ENCODE results near the gene ELOVL6. TPM values are rescaled to one million over a fixed set of nuclear protein-coding genes. Genes with fewer than 3 reads are reported as not detected.

ELOVL6 gene
- polyA plus RNA-seq, 6 donors from 2014 or later, result not detected

- Mint-ChIP-seq H3K27me3 (peaks cover 52 to 72% (median 53%) of the 10 kb centered on the region in 3 donors), H3K27ac (no peak overlapping the region), H3K4me1 (peaks cover 6 to 9% (median 6%) of the 10 kb centered on the region in 3 donors), H3K9me3 (peaks cover 0 to 9% (median 0%) of the 10 kb centered on the region in 7 donors), H3K4me3 (no peak overlapping the region), H3K36me3 (peaks cover 0 to 3% of the 10 kb centered on the region in 2 donors)
- DNase-seq (peak; percentile 8), ATAC-seq (ENCODE audit: low read depth in 2 of 2) (peak in 1 of 2 donors; percentile 46)
These were observed 165.8 kb downstream of the ELOVL6 start for GRCh38 chr4:110032603-110033002.

DNA sequence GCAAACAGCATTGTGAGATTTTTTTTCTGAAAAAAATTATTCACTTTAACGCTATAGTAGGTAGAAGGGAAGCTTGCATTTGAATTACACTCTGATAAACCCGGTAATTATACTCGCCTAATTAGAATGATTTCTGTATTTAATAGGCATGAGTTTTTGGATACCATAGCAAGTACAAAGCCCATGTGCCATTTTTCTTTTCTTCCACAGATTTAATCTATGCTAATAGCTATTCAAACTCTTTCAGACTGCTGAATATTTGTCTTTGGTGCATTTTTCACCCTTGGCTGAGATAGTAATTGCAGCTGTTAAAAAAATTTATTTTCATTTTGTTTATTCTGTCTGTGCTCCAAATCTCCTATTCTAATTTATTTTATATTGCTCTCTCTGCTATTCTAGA lies 172.7 kb downstream of the ELOVL6 start:
- no peak overlapping the region for H3K27ac Mint-ChIP-seq
- H3K4me3 Mint-ChIP-seq, result no peak overlapping the region
- no peaks in the 10 kb centered on the region for H3K4me1 Mint-ChIP-seq
- H3K27me3 Mint-ChIP-seq, result peaks cover 11 to 19% (median 12%) of the 10 kb centered on the region in 3 donors
- no peaks in the 10 kb centered on the region for H3K36me3 Mint-ChIP-seq
- ATAC-seq (ENCODE audit: low read depth in 2 of 2) (no peak), DNase-seq (no peak)
- peaks cover 0 to 4% (median 2%) of the 10 kb centered on the region in 7 donors for H3K9me3 Mint-ChIP-seq

DNA sequence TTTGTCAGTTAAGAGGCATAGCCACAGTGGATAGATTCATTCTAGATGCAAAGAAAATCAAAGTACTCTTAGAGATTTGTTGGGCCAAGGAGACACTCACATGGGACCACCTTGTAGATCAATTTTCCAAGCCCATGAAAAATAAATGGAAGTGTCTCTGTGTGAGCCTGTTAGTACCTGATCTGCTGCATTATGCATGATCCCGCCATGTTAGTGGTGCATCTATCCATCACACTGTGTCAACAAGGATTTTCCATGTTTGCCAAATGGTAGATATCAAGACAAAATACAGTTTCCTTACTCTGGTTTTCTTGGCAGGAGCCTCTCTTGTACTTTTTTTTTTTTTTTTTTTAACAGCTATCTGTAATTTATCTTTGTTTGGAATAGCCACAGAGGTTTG lies 173.4 kb downstream of the ELOVL6 start:
- Mint-ChIP-seq H3K27me3 (peaks cover 5 to 13% (median 9%) of the 10 kb centered on the region in 3 donors), H3K36me3 (no peaks in the 10 kb centered on the region), H3K9me3 (peaks cover 0 to 4% (median 0%) of the 10 kb centered on the region in 7 donors), H3K4me3 (no peak overlapping the region), H3K27ac (no peak overlapping the region), H3K4me1 (peaks cover 0 to 3% (median 0%) of the 10 kb centered on the region in 3 donors)
- DNase-seq (no peak), ATAC-seq (ENCODE audit: low read depth in 2 of 2) (no peak)

GRCh38 chr4:110022457-110022856 lies 176.0 kb downstream of the ELOVL6 start:
- H3K27me3 Mint-ChIP-seq, result no peaks in the 10 kb centered on the region
- no peak for DNase-seq
- H3K4me1 Mint-ChIP-seq, result peaks cover 0 to 8% (median 0%) of the 10 kb centered on the region in 3 donors
- ATAC-seq (ENCODE audit: low read depth in 2 of 2), result no peak
- H3K9me3 Mint-ChIP-seq, result peaks cover 0 to 4% (median under 1%) of the 10 kb centered on the region in 7 donors
- no peak overlapping the region for H3K4me3 Mint-ChIP-seq
- H3K36me3 Mint-ChIP-seq, result no peaks in the 10 kb centered on the region
- H3K27ac Mint-ChIP-seq, result no peak overlapping the region

DNA sequence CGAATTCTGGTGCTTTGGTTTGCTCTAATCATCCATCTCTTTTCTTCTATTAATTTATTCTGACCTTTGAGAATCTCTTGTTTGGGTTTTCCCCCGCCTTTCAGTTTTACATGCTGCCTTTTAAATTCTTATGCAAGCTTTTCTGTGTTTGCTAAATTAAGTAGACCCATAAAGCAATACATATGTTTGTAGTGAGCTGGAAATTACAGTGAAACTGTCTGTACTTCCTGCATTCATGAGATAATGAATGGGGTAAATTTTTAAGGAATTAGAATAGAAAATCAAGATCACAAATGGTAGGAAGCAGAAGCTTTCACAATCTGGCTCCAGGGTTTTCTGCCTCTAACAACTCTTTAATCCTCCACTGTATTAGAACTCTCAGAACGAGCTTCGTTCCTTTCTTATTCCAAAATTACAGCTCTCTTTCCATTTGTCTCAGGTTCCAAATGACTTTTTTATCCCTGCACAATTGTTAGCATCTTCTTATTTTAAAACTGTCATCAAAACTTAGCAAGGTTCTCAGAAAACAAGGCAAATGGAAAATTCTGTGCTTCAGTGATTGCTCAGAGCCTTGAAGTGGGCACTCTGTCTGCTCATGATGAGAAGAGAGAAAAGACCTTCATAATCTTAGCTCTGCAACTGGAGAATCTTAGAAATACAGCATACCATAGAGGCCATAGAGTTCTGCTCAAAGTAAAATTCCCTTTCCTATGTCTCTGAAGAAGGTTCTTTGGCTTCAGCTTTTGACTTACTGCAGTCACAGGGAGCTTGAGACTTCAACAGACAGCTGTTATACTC lies 177.6 kb downstream of the ELOVL6 start:
- Mint-ChIP-seq H3K4me1 (peaks cover 0 to 8% (median 0%) of the 10 kb centered on the region in 3 donors), H3K4me3 (no peak overlapping the region), H3K27ac (no peak overlapping the region), H3K27me3 (no peaks in the 10 kb centered on the region), H3K36me3 (peaks cover 0 to 6% of the 10 kb centered on the region in 2 donors), H3K9me3 (peaks cover 0 to 11% (median 7%) of the 10 kb centered on the region in 7 donors)
- DNase-seq (no peak), ATAC-seq (ENCODE audit: low read depth in 2 of 2) (no peak)

GRCh38 chr4:110020139-110020538 lies 178.3 kb downstream of the ELOVL6 start:
- Mint-ChIP-seq H3K27ac (no peak overlapping the region), H3K4me1 (peaks cover 0 to 8% (median 0%) of the 10 kb centered on the region in 3 donors), H3K4me3 (no peak overlapping the region), H3K27me3 (no peaks in the 10 kb centered on the region), H3K36me3 (peaks cover 0 to 6% of the 10 kb centered on the region in 2 donors), H3K9me3 (peaks cover 0 to 11% (median 7%) of the 10 kb centered on the region in 7 donors)
- no peak for DNase-seq
- no peak for ATAC-seq (ENCODE audit: low read depth in 2 of 2)

GRCh38 chr4:110019153-110019552 lies 179.3 kb downstream of the ELOVL6 start:
- peaks cover 0 to 8% (median 0%) of the 10 kb centered on the region in 3 donors for H3K4me1 Mint-ChIP-seq
- H3K27me3 Mint-ChIP-seq, result no peaks in the 10 kb centered on the region
- peaks cover 0 to 6% of the 10 kb centered on the region in 2 donors for H3K36me3 Mint-ChIP-seq
- no peak overlapping the region for H3K27ac Mint-ChIP-seq
- peaks cover 0 to 11% (median 7%) of the 10 kb centered on the region in 7 donors for H3K9me3 Mint-ChIP-seq
- H3K4me3 Mint-ChIP-seq, result no peak overlapping the region
- DNase-seq (no peak), ATAC-seq (ENCODE audit: low read depth in 2 of 2) (no peak)

DNA sequence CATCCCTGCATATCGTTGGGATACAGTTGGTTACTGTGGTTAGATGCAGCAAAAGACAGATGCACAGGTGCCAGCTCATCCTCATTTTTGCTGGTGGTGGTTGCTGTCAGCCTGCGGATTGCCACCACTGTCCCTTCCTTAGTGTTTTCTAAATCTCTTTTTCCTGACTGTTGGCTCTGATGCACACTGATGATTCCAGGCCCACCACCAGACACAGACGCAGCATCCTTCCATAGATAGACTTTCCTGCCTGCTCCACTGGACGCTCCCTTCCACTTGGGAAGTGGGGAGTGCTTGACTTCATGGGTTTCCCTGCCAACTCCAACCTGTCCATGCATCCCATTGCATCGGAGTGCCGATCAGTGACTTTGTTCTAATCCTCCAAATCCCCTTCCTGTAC lies 184.2 kb downstream of the ELOVL6 start:
- ATAC-seq (ENCODE audit: low read depth in 2 of 2) (no peak), DNase-seq (no peak)
- Mint-ChIP-seq H3K27me3 (peaks cover 0 to 6% (median 0%) of the 10 kb centered on the region in 3 donors), H3K4me3 (no peak overlapping the region), H3K36me3 (peaks cover 0 to 6% of the 10 kb centered on the region in 2 donors), H3K27ac (no peak overlapping the region), H3K9me3 (peaks cover 0 to 11% (median 6%) of the 10 kb centered on the region in 7 donors), H3K4me1 (no peaks in the 10 kb centered on the region)

- Mint-ChIP-seq H3K27me3 (peaks cover 0 to 6% (median 0%) of the 10 kb centered on the region in 3 donors), H3K4me1 (no peaks in the 10 kb centered on the region), H3K9me3 (peaks cover 0 to 11% (median 6%) of the 10 kb centered on the region in 7 donors), H3K36me3 (peaks cover 0 to 6% of the 10 kb centered on the region in 2 donors), H3K4me3 (no peak overlapping the region), H3K27ac (no peak overlapping the region)
- no peak for DNase-seq
- no peak for ATAC-seq (ENCODE audit: low read depth in 2 of 2)
These were observed 185.5 kb downstream of the ELOVL6 start for GRCh38 chr4:110012917-110013316.

DNA sequence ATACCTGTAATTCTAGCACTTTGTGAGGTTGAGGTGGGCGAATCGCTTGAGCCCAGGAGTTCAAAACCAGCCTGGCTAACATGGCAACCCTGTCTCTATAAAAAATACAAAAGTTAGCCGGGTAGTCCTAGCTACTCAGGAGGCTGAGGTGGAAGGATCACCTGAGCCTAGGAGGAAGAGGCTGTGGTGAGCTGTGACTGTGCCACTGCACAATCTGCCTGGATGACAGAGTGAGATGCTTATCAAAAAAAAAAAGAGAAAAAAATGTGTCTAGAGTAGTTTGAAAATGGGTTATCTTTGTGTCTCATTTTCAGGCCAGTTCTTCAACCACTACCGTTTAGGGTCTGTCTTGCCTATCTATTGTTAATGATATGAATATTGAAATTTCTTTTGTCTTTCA lies 187.6 kb downstream of the ELOVL6 start:
- Mint-ChIP-seq H3K27ac (no peak overlapping the region), H3K27me3 (peaks cover 0 to 6% (median 0%) of the 10 kb centered on the region in 3 donors), H3K36me3 (no peaks in the 10 kb centered on the region), H3K4me3 (no peak overlapping the region), H3K4me1 (no peaks in the 10 kb centered on the region), H3K9me3 (no peaks in the 10 kb centered on the region)
- ATAC-seq (ENCODE audit: low read depth in 2 of 2), result no peak
- DNase-seq, result no peak

DNA sequence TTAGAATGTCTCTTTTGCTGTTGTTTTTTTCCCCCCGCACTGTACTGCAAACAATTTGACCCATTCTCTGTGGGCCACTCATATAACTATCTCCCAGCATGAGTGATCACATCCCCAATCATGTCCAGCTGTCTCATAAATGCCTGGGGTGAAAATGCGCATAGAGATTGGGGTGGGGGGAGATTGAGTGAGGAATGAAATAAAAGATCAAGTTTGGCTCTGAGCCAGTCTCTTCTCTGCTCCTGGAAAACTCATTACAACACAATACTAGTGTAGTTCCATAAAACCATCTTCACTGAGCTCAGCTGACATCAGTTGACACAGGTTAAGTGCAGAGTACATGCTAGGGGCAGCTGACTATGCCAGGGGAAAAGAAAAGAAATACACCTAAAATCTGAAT lies 188.9 kb downstream of the ELOVL6 start:
- no peak for DNase-seq
- H3K4me1 Mint-ChIP-seq, result no peaks in the 10 kb centered on the region
- H3K9me3 Mint-ChIP-seq, result no peaks in the 10 kb centered on the region
- H3K36me3 Mint-ChIP-seq, result no peaks in the 10 kb centered on the region
- no peak overlapping the region for H3K27ac Mint-ChIP-seq
- peaks cover 0 to 6% (median 4%) of the 10 kb centered on the region in 3 donors for H3K27me3 Mint-ChIP-seq
- H3K4me3 Mint-ChIP-seq, result no peak overlapping the region
- ATAC-seq (ENCODE audit: low read depth in 2 of 2), result no peak

DNA sequence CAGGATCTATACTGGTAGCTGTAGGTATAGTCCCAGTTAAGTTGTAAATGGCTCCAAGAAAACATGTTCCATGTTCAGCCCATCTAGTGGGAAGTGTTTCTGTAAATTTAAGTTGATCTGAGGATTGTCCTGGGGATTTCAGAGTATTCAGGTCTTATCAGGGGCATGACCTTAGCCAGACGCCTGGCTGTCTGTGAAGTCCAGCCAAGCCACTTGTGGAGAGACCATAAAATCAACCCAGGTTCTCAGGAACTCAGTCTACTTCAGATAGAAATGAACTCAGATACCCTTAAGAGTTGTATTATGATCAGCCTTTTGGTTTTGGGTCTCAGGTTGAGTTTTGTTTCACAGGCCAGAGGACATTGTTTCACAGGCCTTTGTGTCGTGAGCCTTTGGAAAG lies 189.9 kb downstream of the ELOVL6 start:
- Mint-ChIP-seq H3K9me3 (no peaks in the 10 kb centered on the region), H3K36me3 (no peaks in the 10 kb centered on the region), H3K4me1 (no peaks in the 10 kb centered on the region), H3K4me3 (no peak overlapping the region), H3K27ac (no peak overlapping the region), H3K27me3 (peaks cover 0 to 4% (median 4%) of the 10 kb centered on the region in 3 donors)
- no peak for ATAC-seq (ENCODE audit: low read depth in 2 of 2)
- no peak for DNase-seq

- no peaks in the 10 kb centered on the region for H3K4me1 Mint-ChIP-seq
- no peak overlapping the region for H3K4me3 Mint-ChIP-seq
- H3K9me3 Mint-ChIP-seq, result no peaks in the 10 kb centered on the region
- no peaks in the 10 kb centered on the region for H3K36me3 Mint-ChIP-seq
- no peak overlapping the region for H3K27ac Mint-ChIP-seq
- H3K27me3 Mint-ChIP-seq, result peaks cover 0 to 4% (median 0%) of the 10 kb centered on the region in 3 donors
- ATAC-seq (ENCODE audit: low read depth in 2 of 2) (no peak), DNase-seq (no peak)
These were observed 191.2 kb downstream of the ELOVL6 start for GRCh38 chr4:110007217-110007616.

DNA sequence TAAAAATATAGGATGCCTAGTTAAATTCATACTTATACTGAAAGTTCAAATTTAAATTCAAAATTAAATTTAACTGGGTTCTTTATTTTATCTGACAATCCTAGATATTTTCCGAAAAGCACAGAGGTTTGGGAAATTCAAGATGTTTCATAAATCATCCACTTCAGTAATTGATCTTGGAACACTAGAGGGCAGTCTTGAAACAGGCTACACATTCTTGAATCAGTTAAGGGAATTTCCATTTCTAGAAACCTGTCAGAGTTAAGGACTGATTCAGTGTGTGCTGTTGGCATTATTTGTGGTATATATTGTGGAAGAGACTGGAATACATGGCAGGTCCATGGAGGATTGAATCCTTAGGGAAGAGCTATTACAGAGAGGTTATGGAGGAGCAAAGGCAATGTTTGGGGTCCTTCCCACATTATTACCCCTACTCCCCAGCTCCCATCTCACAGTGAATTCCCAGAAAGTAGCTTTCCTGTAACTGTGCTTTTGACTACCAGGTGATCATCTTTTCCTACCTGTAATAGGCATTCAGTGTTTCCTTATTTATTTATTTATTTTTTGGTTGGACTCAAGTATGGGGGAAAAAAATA lies 192.9 kb downstream of the ELOVL6 start:
- peaks cover 0 to 4% (median 0%) of the 10 kb centered on the region in 3 donors for H3K27me3 Mint-ChIP-seq

More for the DNA sequence above, 192.9 kb downstream of the ELOVL6 start:
- Mint-ChIP-seq H3K4me3 (no peak overlapping the region), H3K27ac (no peak overlapping the region), H3K9me3 (no peaks in the 10 kb centered on the region), H3K36me3 (no peaks in the 10 kb centered on the region), H3K4me1 (no peaks in the 10 kb centered on the region)
- peak; percentile 47 to 66 for ATAC-seq (ENCODE audit: low read depth in 2 of 2)
- DNase-seq, result peak; percentile 37
